Upper lobe of left lung (tissue), 6 donors: ENCODE measurements around the gene GTF2IRD1. TPM values are rescaled to one million over a fixed set of nuclear protein-coding genes. Genes with fewer than 3 reads are reported as not detected.

ENCODE experiments used
- ATAC-seq, 2 donors: fragments of 200-7000 bp; cut with Tn5 transposase; one replicate each; pipeline ENCODE4 v1.9.1; 2022; ENCODE audit warnings: mild to moderate bottlenecking in 2 of 2, moderate library complexity in 2 of 2; ENCODE audit not compliant: low FRiP score in 2 of 2
- DNase-seq, 2 donors: peaks; one replicate each; pipeline ENCODE4 v3.0.0-alpha.2; 2019 to 2020
- H3K27ac ChIP-seq, 4 donors: fragments of 200-600 bp; sonication (generic); one replicate each; pipeline ENCODE4 v1.5.1; 2016 to 2019
- H3K27me3 ChIP-seq, 4 donors: fragments of 200-600 bp; sonication (generic); one replicate each; pipeline ENCODE4 v1.5.1; 2017 to 2019
- H3K36me3 ChIP-seq, 4 donors: fragments of 200-600 bp; sonication (generic); one replicate each; pipeline ENCODE4 v1.5.1; 2016 to 2019
- H3K4me1 ChIP-seq, 4 donors: fragments of 200-600 bp; sonication (generic); one replicate each; pipeline ENCODE4 v1.5.1; 2018 to 2019
- H3K4me3 ChIP-seq, 4 donors: fragments of 200-600 bp; sonication (generic); one replicate each; pipeline ENCODE4 v1.5.1; 2017 to 2019; ENCODE audit warnings: mild to moderate bottlenecking in 2 of 4, moderate library complexity in 1 of 4
- H3K9me3 ChIP-seq, 4 donors: fragments of 200-600 bp; sonication (generic); one replicate each; pipeline ENCODE4 v1.5.1; 2018 to 2019
- EP300 ChIP-seq, 4 donors: sonication (generic); formaldehyde crosslinking; IDR thresholded peaks; one replicate each; pipeline ENCODE4 v1.5.1; 2017; ENCODE audit warnings: antibody characterized with exemption in 4 of 4, control low read depth in 2 of 4
- POLR2A ChIP-seq, 4 donors: fragments of 450-650 bp; IDR thresholded peaks; one replicate each; pipeline ENCODE4 v1.5.1; 2016 to 2017; ENCODE audit warnings: antibody characterized with exemption in 4 of 4, mild to moderate bottlenecking in 2 of 4
- POLR2AphosphoS5 ChIP-seq, 2 donors: sonication (generic); formaldehyde crosslinking; IDR thresholded peaks; one replicate each; pipeline ENCODE4 v1.5.1; 2017; ENCODE audit warnings: antibody characterized with exemption in 2 of 2
- WGBS, 2 donors: methylation state at CpG; one replicate each; pipeline ENCODE4 v1.1.5; 2017 to 2018; 5-methylcytosine and 5-hydroxymethylcytosine counted together
- total RNA-seq, 6 donors: library from RNA; depleted of rRNA in 4 of 6; stranded (reverse); fragments of >200 nt in 4 of 6; gene quantifications; one replicate each; pipeline versions ENCODE4 v1.1.0 to v1.2.1, GENCODE V29; 2016 to 2021
- TF ChIP-seq, protein P1 (sequence below), 6 experiments: fragments of 450-650 bp in 4 of 6; fragments of 200-600 bp in 2 of 6; sonication (generic) in 2 of 6; IDR thresholded peaks; one replicate each; pipeline ENCODE4 v1.5.1; 2016 to 2019; ENCODE audit warnings: antibody characterized with exemption in 6 of 6
- donor health status: DM: no; HTN: no; CAD: no; lungs with moderate emphysema.
- donor health status: DM: no; HTN: yes; CAD: no; lungs with severe emphysema.

The GTF2IRD1 gene
- total RNA-seq, 6 donors from 2014 or later: 16.4 to 41.9 (median 28.1) TPM

GRCh38 chr7:74617180-74617744 lies 163.6 kb downstream of the GTF2IRD1 start:
- Histone ChIP-seq H3K4me1 (peaks cover 4 to 17% (median 9%) of the 10 kb centered on the region in 4 donors), H3K4me3 (no peak overlapping the region), H3K36me3 (no peaks in the 10 kb centered on the region), H3K9me3 (no peaks in the 10 kb centered on the region), H3K27ac (no peak overlapping the region), H3K27me3 (no peaks in the 10 kb centered on the region)
- DNase-seq (peak; percentile 43 to 48), ATAC-seq (peak; percentile 42 to 57)
- 40 to 53% methylated on average over 6 to 9 of the region's 9 CpGs for WGBS, 2 donors
- TF ChIP-seq POLR2AphosphoS5 (IDR thresholded peaks at IDR 0.05) (no peak), EP300 (IDR thresholded peaks at IDR 0.05) (no peak), POLR2A (IDR thresholded peaks at IDR 0.05) (no peak)
- TF ChIP-seq, protein P1, sequence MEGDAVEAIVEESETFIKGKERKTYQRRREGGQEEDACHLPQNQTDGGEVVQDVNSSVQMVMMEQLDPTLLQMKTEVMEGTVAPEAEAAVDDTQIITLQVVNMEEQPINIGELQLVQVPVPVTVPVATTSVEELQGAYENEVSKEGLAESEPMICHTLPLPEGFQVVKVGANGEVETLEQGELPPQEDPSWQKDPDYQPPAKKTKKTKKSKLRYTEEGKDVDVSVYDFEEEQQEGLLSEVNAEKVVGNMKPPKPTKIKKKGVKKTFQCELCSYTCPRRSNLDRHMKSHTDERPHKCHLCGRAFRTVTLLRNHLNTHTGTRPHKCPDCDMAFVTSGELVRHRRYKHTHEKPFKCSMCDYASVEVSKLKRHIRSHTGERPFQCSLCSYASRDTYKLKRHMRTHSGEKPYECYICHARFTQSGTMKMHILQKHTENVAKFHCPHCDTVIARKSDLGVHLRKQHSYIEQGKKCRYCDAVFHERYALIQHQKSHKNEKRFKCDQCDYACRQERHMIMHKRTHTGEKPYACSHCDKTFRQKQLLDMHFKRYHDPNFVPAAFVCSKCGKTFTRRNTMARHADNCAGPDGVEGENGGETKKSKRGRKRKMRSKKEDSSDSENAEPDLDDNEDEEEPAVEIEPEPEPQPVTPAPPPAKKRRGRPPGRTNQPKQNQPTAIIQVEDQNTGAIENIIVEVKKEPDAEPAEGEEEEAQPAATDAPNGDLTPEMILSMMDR (IDR thresholded peaks at IDR 0.05): no peak

GRCh38 chr7:74619235-74619860 lies 165.6 kb downstream of the GTF2IRD1 start:
- 92 to 93% methylated on average over 7 to 14 of the region's 14 CpGs for WGBS, 2 donors
- no peak overlapping the region for H3K27ac ChIP-seq
- no peak for ATAC-seq

GRCh38 chr7:74622228-74622749 lies 168.6 kb downstream of the GTF2IRD1 start:
- no peak overlapping the region for H3K27ac ChIP-seq
- ATAC-seq: no peak
- H3K4me1 ChIP-seq: peaks cover 0 to 9% (median 2%) of the 10 kb centered on the region in 4 donors
- TF ChIP-seq, protein P1 (IDR thresholded peaks at IDR 0.05): no peak
- no peak for TF ChIP-seq POLR2A (IDR thresholded peaks at IDR 0.05)
- TF ChIP-seq POLR2AphosphoS5 (IDR thresholded peaks at IDR 0.05): no peak
- no peak for TF ChIP-seq EP300 (IDR thresholded peaks at IDR 0.05)
- 93 to 94% methylated on average over 5 of the region's 5 CpGs for WGBS, 2 donors
- no peak overlapping the region for H3K4me3 ChIP-seq
- no peaks in the 10 kb centered on the region for H3K36me3 ChIP-seq
- no peaks in the 10 kb centered on the region for H3K27me3 ChIP-seq
- H3K9me3 ChIP-seq: no peaks in the 10 kb centered on the region
- DNase-seq: no peak

More at GRCh38 chr7:74619235-74619860, 165.6 kb downstream of the GTF2IRD1 start:
- TF ChIP-seq POLR2AphosphoS5 (IDR thresholded peaks at IDR 0.05): no peak
- TF ChIP-seq, protein P1 (IDR thresholded peaks at IDR 0.05): no peak
- no peak for TF ChIP-seq POLR2A (IDR thresholded peaks at IDR 0.05)
- TF ChIP-seq EP300 (IDR thresholded peaks at IDR 0.05): no peak
- Histone ChIP-seq H3K9me3 (no peaks in the 10 kb centered on the region), H3K4me1 (peaks cover 3 to 12% (median 6%) of the 10 kb centered on the region in 4 donors), H3K27me3 (no peaks in the 10 kb centered on the region), H3K36me3 (no peaks in the 10 kb centered on the region), H3K4me3 (no peak overlapping the region)
- DNase-seq: no peak

GRCh38 chr7:74623135-74623534 lies 169.4 kb downstream of the GTF2IRD1 start:
- WGBS, 2 donors: 86 to 88% methylated on average over 9 of the region's 9 CpGs
- Histone ChIP-seq H3K36me3 (no peaks in the 10 kb centered on the region), H3K27me3 (no peaks in the 10 kb centered on the region), H3K4me3 (no peak overlapping the region), H3K27ac (no peak overlapping the region), H3K9me3 (no peaks in the 10 kb centered on the region), H3K4me1 (peaks cover 0 to 3% (median 1%) of the 10 kb centered on the region in 4 donors)
- ATAC-seq (no peak), DNase-seq (no peak)
- TF ChIP-seq, protein P1 (IDR thresholded peaks at IDR 0.05): no peak
- TF ChIP-seq EP300 (IDR thresholded peaks at IDR 0.05) (no peak), POLR2A (IDR thresholded peaks at IDR 0.05) (no peak), POLR2AphosphoS5 (IDR thresholded peaks at IDR 0.05) (no peak)
